G401.6 (cell line): Measurements from ENCODE around the gene RGS2.

Experiments
- FAIRE-seq: peaks from 2 replicates; lab custom pipeline; 2012; peaks lifted over from hg19 to GRCh38; lab: Jason Lieb, UNC

Gene RGS2

GRCh38 chr1:192795916-192796618 lies 12.8 kb upstream of the RGS2 start:
- no peak for FAIRE-seq

GRCh38 chr1:192797143-192797542 lies 11.7 kb upstream of the RGS2 start:
- FAIRE-seq, result no peak

- FAIRE-seq, result no peak
Observed at GRCh38 chr1:192797891-192798290, 10.9 kb upstream of the RGS2 start.

GRCh38 chr1:192801451-192801850 lies 7.4 kb upstream of the RGS2 start:
- FAIRE-seq, result no peak

GRCh38 chr1:192802406-192802805 lies 6.4 kb upstream of the RGS2 start:
- no peak for FAIRE-seq

GRCh38 chr1:192803501-192803900 lies 5.3 kb upstream of the RGS2 start:
- FAIRE-seq, result no peak

- peak; percentile 94 for FAIRE-seq
Observed at GRCh38 chr1:192805832-192806323, 3.0 kb upstream of the RGS2 start.

GRCh38 chr1:192807211-192808162 lies 1.4 kb upstream of the RGS2 start:
- peak; percentile 81 for FAIRE-seq

GRCh38 chr1:192808163-192808517 lies 699 bp upstream of the RGS2 start:
- no peak for FAIRE-seq

- FAIRE-seq, result no peak
Observed at GRCh38 chr1:192809307-192810252, 741 bp downstream of the RGS2 start.

GRCh38 chr1:192810253-192810880 lies 1.5 kb downstream of the RGS2 start:
- no peak for FAIRE-seq

- FAIRE-seq, result no peak
Observed at GRCh38 chr1:192811006-192811405, 2.2 kb downstream of the RGS2 start.

- FAIRE-seq, result no peak
Observed at GRCh38 chr1:192811594-192812239, 2.9 kb downstream of the RGS2 start.

GRCh38 chr1:192812420-192813209 lies 3.8 kb downstream of the RGS2 start:
- FAIRE-seq, result no peak

GRCh38 chr1:192814805-192815204 lies 6.0 kb downstream of the RGS2 start:
- FAIRE-seq, result no peak

GRCh38 chr1:192817246-192817645 lies 8.4 kb downstream of the RGS2 start:
- FAIRE-seq, result no peak

- FAIRE-seq, result no peak
Observed at GRCh38 chr1:192821296-192821695, 12.5 kb downstream of the RGS2 start.

GRCh38 chr1:192824511-192824910 lies 15.7 kb downstream of the RGS2 start:
- no peak for FAIRE-seq

GRCh38 chr1:192826791-192827546 lies 18.1 kb downstream of the RGS2 start:
- FAIRE-seq, result no peak
